Measurements from ENCODE around the gene SNX8.
A peak's percentile ranks its signal among the peaks of the same experiment; 100 is the strongest.

Gene SNX8

DNA sequence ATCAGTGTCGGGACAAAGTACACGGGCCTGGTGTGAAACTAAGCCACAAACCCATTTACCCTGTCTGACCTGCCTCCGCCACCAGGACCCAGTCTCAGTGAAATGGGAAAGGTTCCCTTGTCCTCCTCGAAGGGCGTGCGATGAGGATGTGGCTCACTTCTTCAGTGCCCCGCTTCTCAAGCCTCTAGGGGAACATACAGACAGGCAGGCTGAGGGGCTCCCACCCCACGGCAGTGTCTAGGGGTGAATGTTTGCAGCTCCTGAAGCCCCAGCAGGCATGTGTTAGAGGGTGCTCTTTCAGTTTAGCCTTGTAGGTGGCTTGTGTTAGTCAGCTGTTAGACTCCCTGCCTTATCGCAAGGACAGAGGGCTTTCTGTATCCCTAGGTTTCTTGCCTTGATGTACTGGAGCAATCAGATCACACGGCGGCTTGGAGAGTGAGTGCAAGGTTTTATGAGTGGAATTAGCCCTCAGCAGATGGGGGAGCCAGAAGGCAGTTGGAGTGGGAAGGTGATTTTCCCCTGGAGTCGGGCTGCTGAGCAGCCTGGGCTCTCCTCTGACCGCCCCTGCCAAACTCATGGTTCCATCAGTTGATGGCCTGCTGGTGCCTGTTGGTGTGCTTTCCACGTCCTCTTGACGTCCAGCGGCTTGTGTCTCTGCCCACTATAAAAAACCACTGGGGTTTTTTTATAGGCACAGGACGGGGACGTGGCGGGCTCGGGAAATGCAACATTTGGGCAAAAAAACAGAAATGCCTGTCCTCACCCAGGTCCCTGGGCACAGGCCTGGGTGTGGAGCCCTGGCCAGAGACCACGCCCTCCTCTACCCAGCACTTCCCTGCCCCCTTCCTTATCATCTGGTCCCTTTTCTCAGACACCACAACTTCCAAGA, 71.5 kb downstream of the SNX8 start:
- peak; percentile 31 to 37 for DNase-seq

DNA sequence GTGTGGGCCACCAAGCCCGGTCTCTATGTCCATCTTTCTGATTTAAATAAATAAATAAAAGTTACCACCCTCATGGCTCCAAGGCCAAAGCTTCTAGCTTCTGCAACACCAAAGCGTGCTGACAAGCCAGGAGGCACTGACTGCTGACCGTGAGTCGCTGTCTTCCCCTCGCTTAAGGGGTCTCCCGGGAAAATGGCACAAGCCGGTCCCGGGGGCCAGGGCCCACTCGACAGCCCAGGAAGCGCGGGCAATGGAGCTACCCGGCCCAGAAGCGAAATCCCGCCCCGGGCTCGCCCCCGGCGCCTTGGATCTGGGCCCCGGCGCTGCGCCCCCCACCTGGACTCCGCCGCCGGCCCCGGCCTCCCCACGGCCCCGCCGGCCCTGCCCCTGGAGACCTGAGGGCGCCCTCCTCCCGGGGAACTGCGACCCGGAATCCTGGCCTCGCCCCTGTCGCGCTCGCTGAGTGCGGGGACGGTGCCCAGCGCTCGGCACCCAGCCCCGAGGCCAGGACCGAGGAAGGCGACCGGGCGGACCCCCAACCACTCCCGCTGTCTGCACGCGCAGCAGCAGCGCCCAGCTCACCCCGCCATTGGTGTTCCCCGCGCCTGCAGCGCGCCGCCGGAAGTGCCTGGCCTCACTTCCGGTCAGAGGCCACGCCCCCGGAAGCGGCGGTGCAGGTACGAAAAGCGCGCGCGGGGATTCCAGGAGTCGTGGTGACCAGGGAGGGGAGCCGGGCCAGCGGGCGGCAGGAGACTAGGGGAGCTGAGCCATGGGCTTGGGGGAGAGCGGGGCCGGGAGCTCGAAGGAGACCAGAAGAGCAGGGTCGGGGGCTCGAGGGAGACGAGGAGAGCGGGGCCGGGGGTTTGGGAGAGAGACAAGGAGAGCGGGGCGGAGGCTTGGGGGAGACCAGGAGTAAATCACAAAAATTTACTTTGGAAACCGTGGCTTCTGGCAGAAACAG, 72.4 kb downstream of the SNX8 start, which contains the start of the genes MRM2 and NUDT1:
Gene MRM2 (minus strand): TSS at position 626 of the 961 bp plus-strand sequence. CDS start 36 bp downstream, at position 590.
Gene NUDT1 (plus strand): TSS at position 647 of the 961 bp plus-strand sequence. CDS start 2,349 bp downstream, outside the sequence.
- DNase-seq: peak; percentile 80 to 85

DNA sequence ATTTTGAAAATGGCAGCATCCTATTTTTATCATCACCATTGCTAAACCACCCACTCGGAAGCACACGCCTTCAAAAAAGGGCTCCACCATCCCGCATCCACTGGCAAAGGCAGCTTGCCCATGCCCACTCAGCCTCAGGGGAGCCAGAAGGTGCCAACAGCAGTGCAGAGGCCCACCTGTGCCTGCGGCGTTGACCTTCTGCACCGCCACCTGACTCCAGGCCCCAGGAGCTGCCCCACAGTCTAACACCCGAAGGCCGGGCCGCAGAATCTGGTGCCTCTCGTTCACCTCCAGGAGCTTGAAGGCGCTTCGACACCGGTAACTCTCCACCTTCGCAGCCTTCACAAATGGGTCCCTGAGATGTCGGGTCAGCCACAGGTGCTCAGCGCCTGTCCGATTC, 75.0 kb downstream of the SNX8 start:
- DNase-seq: no peak

DNA sequence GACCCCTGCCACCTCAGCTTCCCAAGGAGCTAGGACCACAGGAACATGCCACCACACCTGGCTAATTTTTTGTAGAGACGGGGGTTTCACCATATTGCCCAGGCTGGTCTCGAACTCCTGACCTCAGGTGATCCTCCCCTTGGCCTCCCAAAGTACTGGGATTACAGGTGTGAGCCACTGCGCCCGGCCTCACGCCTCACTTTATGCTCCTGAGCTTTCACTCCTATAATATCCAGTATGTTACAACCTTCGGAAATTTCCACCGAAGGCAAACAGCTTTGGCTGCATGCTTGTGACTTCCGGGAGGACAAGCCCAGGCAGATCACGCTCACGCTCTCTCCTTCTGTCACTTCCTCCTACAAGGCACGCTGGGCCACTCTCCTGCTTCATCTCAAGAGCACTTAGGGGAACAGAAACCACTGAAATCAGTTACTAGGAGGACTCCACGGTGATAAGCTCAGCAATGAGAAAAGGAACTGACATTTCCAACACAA, 77.1 kb downstream of the SNX8 start:
- no peak for DNase-seq

DNA sequence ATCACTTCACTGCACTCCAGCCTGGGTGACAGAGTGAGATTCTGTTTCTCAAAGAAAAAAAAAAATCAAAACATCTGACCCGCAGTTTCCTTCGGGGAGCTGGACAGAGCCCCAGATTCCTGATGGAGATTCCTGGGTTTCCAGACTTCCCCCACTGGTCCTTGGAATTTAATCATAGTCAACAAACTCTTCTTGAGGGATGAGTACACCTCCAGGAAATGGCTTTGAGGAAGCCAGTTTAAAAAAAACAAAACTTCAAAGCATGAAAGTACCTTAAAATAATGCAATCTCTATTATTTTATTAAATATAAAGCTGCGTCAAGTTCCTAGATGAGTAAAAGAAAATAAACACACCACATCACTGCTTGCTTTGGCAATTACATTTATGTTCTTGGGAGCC, 80.3 kb downstream of the SNX8 start:
- no peak for DNase-seq

DNA sequence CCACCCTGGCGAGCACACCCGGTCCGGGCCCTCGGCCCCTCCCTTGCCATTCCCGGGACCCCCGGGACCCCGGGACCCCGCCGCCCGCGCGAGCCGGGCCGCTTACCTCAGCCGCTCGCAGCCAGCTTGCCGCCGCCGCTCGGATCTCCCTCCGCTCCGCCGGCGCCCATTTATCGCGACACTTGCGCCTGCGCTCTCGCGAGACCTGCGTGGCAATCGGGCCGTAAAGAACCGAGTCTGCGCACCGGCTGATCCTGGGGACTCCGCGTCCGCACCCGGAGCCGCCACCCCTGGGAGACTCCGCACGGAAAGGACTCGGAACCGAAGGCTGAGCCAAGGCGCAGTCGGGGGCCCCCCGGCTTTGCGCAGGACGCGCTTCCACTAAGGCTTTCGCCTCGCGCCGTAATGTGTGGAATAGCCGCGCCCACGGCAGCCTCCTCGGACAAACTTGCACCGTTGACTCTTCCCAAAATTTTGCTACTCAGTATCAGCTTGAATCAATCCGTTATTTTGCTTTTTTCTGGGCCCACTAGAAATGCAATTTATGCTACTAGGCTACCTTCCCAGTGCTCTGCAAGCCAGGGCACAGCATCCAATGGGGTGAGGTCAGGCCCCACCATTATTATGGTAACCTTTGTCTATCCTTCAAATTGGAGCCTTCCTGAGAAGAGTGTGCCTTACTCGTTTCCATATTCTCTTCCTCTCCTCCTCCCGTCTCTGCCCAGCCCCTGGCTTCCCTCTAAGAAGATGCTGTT, 81.3 kb downstream of the SNX8 start, which contains the start of gene MAD1L1:
Gene MAD1L1 (minus strand): TSS at position 180 of the 755 bp plus-strand sequence. CDS start 2,812 bp downstream, outside the sequence.
- peak; percentile 86 to 92 for DNase-seq

DNA sequence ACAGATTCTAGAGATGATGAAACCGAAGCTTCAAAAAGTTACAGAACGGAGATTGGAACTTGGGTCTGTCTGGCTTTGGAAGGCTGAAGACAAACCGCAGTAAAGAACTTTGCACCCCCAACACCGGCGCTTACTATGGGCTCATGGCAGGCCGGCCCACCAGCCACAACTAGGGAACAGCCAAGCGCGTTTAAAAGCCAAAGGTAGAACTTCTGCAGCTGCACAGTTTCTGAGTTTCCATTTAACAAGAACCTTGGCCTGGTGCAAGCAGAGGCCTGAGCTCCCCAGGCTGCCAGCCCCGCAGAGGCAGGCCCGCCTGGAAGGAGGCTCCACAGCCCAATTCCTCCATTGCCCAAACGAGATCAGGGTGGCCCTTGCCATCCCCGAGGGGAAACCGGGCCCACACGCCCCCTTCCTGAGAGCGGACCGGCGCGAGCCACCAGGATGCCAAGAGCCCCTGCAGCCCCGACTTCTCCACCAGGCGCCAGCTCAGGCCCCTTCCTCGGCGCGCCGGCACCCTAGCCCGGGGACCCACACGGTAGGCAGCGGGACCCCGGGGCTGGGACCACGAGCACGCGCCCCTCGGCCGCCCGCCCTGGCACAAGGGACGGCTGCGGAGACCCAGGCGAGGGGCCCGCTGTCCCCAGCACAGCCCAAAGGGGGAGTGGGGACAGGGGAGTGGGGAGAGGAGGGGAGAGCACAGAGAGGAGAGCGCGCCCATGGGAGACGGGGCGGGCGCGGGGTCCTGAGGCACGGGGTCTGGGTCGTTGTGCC, 82.1 kb downstream of the SNX8 start:
- DNase-seq: peak in 1 of 2 donors; percentile 42

DNA sequence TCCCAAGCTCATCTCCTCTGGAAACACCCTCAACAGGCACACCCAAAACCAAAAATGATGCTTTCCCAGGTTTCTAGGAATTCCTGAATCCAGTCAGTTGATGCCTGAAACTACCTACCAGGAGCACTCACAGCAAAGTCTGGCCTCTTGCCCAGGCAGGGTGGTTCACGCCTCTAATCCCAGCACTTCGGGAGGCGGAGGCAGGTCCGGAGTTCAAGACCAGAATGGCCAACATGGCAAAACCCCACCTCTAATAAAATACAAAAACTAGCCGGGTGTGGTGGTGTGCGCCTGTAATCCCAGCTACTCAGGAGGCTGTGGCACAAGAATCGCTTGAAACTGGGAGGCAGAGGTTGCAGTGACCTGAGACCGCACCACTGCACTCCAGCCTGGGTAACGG, 83.4 kb downstream of the SNX8 start:
- no peak for DNase-seq

DNA sequence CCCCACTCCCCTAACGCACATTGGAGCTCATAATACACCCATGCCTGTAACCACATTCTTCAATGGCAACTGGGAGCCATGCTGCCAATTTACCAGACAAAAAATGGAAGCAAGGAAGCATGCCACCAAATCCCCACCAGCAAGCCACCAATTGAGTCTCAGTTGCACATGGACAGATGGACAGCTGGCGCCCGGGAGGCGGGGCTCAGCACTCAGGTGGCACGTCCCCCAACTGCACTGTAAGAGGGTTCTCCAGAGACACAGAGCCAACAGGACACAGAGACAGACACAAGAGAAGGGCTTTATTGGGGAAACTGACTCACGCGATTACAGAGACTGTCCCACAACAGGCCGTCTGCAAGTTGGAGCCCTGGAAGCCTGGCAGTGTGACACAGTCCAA, 84.0 kb downstream of the SNX8 start:
- no peak for DNase-seq

DNA sequence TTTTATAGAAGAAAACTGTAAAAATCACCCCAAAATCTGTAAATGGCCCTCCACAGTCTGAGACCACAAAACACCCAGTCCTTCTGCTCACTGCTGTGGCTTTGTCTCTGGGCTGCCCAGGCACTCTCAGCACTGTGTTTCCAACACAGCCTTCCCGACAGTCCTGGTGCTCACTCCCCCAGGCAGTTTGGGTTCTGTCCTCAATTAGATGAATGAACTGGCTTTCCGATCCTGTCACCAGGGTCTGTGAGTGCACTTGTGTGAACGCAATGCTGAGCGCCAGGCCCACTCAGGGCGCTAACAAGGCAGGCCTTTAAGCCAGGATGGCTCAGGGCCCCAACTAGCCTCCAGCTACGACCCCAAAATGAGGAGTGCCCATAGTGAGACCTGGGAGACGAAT, 84.8 kb downstream of the SNX8 start:
- DNase-seq: no peak

DNA sequence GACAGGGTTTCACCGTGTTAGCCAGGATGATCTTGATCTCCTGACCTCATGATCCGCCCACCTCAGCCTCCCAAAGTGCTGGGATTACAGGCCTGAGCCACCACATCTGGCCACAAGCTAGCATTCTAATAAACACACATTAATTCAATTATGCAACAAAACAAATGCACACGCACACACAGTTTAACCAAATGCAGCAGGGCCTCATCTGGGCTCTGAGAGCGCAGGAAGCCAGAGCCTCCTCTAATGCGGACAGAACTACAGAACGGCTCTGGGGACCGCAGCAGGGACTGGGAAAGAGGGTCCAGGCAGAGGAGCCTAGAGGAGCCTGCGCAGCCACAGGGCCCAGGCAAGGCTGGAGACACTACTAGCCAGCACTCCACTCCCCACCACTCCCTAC, 85.3 kb downstream of the SNX8 start:
- DNase-seq: no peak

DNA sequence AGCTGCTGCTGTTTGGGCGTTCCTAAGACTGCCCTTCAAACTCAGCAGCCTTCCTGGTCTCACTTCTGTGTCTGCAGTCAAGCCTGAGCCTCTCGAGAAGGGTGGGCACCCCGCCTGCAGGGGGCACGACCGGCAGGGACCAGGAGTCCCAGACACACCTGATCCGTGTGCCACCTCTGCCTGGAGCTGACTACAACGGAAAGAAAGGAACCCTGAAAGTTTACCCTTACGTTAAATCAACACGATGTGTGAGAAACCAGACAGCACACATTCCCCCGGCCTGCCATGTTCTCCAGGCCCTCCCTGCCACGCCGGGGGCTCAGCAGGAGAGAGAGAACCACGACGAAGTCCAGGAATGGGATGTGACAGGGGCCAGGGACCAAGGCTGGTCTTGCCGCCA, 86.5 kb downstream of the SNX8 start:
- DNase-seq: no peak

DNA sequence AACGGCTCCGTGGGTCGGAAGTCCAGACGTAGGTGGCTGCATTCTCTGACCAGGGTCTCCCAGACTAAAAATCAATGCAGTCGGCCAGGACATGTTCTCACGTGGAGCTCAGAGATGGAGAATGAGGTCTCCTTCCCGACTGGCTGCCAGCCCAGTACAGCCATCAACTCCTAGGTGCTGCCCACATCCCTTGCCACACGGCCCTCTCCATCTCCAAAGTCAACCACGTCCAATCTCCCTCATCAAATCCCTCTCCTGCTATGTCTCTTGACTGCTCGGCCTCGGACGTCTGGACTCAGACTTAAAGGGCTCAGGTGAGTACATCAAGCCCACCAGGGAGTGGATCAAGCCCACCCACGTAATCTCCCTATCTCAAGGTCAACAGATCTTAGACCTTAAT, 88.4 kb downstream of the SNX8 start:
- DNase-seq: no peak

DNA sequence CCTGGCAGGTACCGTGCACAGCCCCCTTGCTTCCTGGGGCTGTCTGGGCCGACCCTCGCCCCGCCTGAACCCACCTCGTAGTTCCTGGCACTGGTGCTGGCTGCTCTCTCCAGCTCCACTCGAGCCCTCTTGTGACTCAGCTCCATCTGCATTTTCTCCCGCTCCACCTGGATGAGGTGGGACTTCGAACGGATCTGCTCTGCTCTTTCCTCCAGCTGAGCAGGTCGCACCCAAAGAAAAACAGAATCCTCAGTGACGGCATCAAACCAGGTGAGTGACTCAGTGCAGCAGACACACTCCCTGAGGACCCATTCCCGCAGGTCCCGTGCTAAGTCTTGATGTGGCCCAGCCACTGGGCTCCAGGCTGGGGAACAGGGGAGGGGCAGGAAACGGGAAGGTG, 88.9 kb downstream of the SNX8 start:
- DNase-seq: no peak

DNA sequence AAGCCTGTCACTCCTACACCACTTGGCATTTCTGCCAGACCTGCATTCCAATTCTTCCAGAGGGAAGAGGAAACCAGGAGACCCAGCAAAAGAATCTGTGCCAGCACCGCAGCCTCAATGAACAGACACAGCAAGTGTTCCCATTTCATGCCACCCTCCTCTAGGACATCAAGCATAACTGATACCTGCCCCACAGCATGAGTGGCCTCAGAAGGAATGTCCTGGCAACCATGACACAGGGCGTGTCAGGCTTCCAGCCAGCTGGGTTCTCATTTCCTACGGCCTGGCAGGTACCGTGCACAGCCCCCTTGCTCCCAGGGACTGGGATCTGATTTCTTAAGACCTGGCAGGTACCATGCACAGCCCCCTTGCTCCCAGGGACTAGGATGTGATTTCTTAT, 89.3 kb downstream of the SNX8 start:
- no peak for DNase-seq

DNA sequence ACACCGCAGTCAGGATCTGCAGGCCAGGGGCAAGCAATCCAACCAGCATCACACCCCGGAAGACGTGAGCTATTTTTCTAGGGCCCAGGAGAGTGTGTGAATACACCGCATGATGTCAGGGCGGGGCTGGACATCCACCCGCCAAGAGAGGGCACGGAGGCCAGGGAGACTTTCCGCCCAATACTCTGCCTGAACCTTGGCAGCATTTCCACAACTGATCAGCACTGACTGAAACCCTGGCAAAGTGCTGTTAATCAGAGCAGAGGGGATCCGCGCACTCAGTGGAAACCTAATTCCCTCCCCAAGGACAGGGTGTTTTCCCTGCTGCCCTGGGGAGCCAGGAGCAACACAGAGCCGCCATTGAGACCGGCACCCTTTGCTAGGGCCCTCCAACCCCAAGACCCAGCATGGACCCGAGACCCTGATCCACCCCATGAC, 89.7 kb downstream of the SNX8 start:
- no peak for DNase-seq

DNA sequence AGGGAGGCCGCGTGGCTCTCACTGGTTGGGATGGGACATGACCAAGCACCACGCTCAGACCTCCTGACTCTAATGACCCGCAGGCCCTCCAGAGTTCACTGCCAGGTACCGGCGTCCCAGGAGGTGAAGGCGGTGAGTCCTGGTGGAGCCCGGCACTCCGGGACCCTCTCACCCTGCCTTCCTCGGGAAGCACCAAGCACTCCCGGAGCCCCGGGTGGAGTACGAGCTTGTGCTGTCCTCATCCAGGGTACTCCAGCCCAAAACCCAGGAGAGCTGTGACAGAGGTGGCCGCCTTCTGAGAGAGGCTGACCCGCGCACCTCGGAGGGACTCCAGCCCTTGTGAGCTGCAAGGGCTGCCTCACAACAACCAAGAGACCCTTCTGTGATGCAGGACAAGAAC, 90.9 kb downstream of the SNX8 start:
- no peak for DNase-seq

DNA sequence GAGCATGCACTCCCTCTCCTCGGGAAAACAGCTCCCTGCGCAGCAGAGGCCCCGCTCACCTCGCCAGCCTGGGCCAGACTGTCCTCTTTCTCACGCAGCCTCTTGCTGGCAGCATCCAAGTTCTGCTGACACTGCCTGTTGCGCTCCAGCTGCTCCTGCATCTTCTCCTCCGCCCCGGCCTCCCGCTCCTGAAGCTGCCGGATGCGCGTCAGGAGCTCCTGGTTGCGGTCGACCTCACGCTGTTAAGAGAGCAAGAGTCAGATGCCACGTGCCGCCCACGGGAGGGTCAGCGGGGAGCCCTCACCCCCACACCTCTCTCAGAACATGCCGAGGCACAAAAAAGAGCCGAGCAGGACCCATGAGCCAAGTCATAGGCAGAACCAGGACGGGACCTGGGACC, 91.7 kb downstream of the SNX8 start:
- no peak for DNase-seq

DNA sequence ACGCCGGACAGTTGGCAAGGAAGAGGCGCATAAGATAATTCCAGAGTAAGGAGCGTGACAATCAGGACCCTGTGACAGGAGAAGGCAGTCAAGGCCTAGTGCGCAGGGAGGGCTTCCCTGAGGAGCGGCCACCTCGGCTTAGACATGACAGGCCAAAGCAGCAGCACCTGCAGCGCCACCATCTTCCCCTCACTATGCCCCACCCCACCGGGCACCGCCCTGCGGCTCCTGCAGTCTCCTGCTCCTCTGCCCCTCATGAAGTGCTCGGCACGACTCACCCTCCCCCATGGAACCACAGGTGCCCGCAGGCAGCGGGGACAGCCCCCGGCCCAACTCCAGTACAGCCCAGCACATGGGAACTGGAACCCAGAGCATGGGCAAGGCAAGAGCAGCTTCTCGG, 93.3 kb downstream of the SNX8 start:
- no peak for DNase-seq

DNA sequence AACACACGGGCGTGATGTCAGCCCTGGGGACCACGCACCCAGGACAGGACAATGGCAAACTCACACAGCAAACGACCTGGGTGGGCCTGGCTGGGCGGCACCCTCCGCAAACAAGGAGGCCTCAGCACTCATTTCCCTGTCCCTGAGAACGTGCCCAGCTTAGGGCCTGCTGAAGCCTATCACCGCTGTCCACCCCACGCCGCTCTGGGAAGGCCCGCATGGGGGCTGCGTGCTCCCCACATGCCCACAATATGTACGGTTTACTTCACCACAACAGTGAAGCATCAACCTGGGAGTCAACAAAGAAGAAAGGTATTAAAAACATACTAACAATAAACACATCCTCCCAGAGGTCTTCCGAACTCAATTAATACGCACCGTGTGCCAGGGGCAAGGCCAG, 93.7 kb downstream of the SNX8 start:
- no peak for DNase-seq

DNA sequence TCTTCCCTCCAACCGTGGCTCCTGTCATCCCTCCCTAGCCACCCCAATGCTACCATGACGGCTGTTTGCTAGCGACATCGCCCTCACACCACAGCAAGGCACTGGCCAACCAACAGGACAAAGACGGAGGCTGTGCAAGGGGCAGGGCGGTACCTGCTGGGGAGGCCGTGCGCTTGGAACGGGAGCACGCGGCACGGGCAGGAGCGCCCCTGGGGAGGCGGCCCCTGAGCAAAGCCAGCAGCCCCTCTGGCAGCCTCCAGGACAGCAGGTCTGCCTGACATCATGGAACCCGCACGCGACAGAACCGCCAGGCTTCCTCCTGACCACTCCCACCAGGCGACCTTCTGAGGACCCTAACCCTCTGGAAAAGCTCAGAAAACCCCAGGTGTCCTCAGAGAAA, 94.2 kb downstream of the SNX8 start:
- no peak for DNase-seq

DNA sequence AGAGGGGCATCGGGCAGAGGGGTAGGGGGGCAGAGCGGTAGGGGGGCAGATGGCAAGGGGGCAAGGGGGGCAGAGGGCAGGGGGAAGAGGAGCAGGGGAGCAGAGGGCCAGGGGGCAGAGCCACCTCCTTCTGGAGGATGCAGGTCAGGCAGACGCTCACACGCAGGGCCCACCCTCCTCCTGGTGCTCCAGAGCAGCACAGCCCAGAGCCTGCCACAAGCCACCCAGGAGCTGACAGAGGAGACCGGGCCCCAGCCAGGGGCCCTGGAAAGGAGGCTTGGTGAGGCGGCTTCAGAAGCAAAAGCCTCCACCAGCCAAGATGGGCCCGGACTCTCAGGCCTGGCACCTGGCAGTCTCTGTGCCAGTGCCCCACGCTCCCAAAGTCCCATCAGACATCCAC, 94.6 kb downstream of the SNX8 start:
- DNase-seq: no peak
